Measurements from ENCODE around the gene GPATCH11.

The GPATCH11 gene

GRCh38 chr2:37084797-37085196, 479 bp downstream of the GPATCH11 start:
- no peaks in the 10 kb centered on the region for H3K27me3 ChIP-seq (ENCODE audit: insufficient read depth, low read length)
- H3K9me2 ChIP-seq (ENCODE audit: low read depth, low read length), result no peaks in the 10 kb centered on the region
- H3K4me1 ChIP-seq (ENCODE audit: insufficient read depth, low read length, severe bottlenecking), result peaks cover 47% of the 10 kb centered on the region
- peak overlapping the region; percentile 85 for H3K9ac ChIP-seq (ENCODE audit: low read length)
- no peaks in the 10 kb centered on the region for H3K9me3 ChIP-seq (ENCODE audit: low read length)
- no peak overlapping the region for H2AFZ ChIP-seq (ENCODE audit: low read length)
- H3K79me2 ChIP-seq (ENCODE audit: insufficient read depth, low read length), result peaks cover 25% of the 10 kb centered on the region
- no peaks in the 10 kb centered on the region for H4K20me1 ChIP-seq (ENCODE audit: insufficient read depth, low read length)
- H3K36me3 ChIP-seq (ENCODE audit: insufficient read depth, low read length), result peaks cover 36% of the 10 kb centered on the region
- H3F3A ChIP-seq (ENCODE audit: insufficient read depth, low read length), result no peaks in the 10 kb centered on the region; the same call in 1 of the 2 replicates
- H3K27ac ChIP-seq (ENCODE audit: low read depth, low read length, poor library complexity, severe bottlenecking), result peak overlapping the region; percentile 55
- peak overlapping the region; percentile 90 for H3K4me2 ChIP-seq (ENCODE audit: low read length)
- peak overlapping the region; percentile 81 for H3K4me3 ChIP-seq (ENCODE audit: low read depth, low read length, poor library complexity, severe bottlenecking)
- no peak for TF ChIP-seq EZH2 (IDR thresholded peaks at IDR 0.05; ENCODE audit: borderline replicate concordance, low read length)

- H3F3A ChIP-seq (ENCODE audit: insufficient read depth, low read length), result peaks cover 7% of the 10 kb centered on the region
- H3K79me2 ChIP-seq (ENCODE audit: insufficient read depth, low read length), result peaks cover 25% of the 10 kb centered on the region
- no peak overlapping the region for H2AFZ ChIP-seq (ENCODE audit: low read length)
- TF ChIP-seq EZH2 (IDR thresholded peaks at IDR 0.05; ENCODE audit: borderline replicate concordance, low read length) (no peak), CTCF (IDR thresholded peaks at IDR 0.05; ENCODE audit: low read length) (no peak)
- H3K4me1 ChIP-seq (ENCODE audit: insufficient read depth, low read length, severe bottlenecking), result peaks cover 52% of the 10 kb centered on the region
- no peaks in the 10 kb centered on the region for H3K27me3 ChIP-seq (ENCODE audit: insufficient read depth, low read length)
- peak overlapping the region; percentile 85 for H3K9ac ChIP-seq (ENCODE audit: low read length)
- H3K4me3 ChIP-seq (ENCODE audit: low read depth, low read length, poor library complexity, severe bottlenecking), result peak overlapping the region; percentile 81
- no peaks in the 10 kb centered on the region for H3K9me2 ChIP-seq (ENCODE audit: low read depth, low read length)
- H3K27ac ChIP-seq (ENCODE audit: low read depth, low read length, poor library complexity, severe bottlenecking), result peak overlapping the region; percentile 55
- H3K36me3 ChIP-seq (ENCODE audit: insufficient read depth, low read length), result peaks cover 31% of the 10 kb centered on the region
- H3K4me2 ChIP-seq (ENCODE audit: low read length), result peak overlapping the region; percentile 90
- H4K20me1 ChIP-seq (ENCODE audit: insufficient read depth, low read length), result no peaks in the 10 kb centered on the region
- no peaks in the 10 kb centered on the region for H3K9me3 ChIP-seq (ENCODE audit: low read length)
Observed at GRCh38 chr2:37085731-37086147, 1.4 kb downstream of the GPATCH11 start.

- Histone ChIP-seq H3K36me3 (ENCODE audit: insufficient read depth, low read length) (peaks cover 42% of the 10 kb centered on the region), H3K4me2 (ENCODE audit: low read length) (peak overlapping the region; percentile 4; the same call in 1 of the 2 replicates), H2AFZ (ENCODE audit: low read length) (no peak overlapping the region), H3F3A (ENCODE audit: insufficient read depth, low read length) (peaks cover 7% of the 10 kb centered on the region), H3K27ac (ENCODE audit: low read depth, low read length, poor library complexity, severe bottlenecking) (peak overlapping the region; percentile 77), H3K9me2 (ENCODE audit: low read depth, low read length) (no peaks in the 10 kb centered on the region), H4K20me1 (ENCODE audit: insufficient read depth, low read length) (no peaks in the 10 kb centered on the region), H3K27me3 (ENCODE audit: insufficient read depth, low read length) (no peaks in the 10 kb centered on the region), H3K79me2 (ENCODE audit: insufficient read depth, low read length) (peaks cover 7% of the 10 kb centered on the region; the same call in 1 of the 2 replicates), H3K9me3 (ENCODE audit: low read length) (no peaks in the 10 kb centered on the region), H3K4me3 (ENCODE audit: low read depth, low read length, poor library complexity, severe bottlenecking) (no peak overlapping the region), H3K4me1 (ENCODE audit: insufficient read depth, low read length, severe bottlenecking) (peaks cover 40% of the 10 kb centered on the region), H3K9ac (ENCODE audit: low read length) (no peak overlapping the region)
- TF ChIP-seq EZH2 (IDR thresholded peaks at IDR 0.05; ENCODE audit: borderline replicate concordance, low read length) (no peak), CTCF (IDR thresholded peaks at IDR 0.05; ENCODE audit: low read length) (no peak)
Observed at GRCh38 chr2:37090019-37090477, 5.7 kb downstream of the GPATCH11 start.

- H3F3A ChIP-seq (ENCODE audit: insufficient read depth, low read length), result peaks cover 7% of the 10 kb centered on the region
- no peak overlapping the region for H2AFZ ChIP-seq (ENCODE audit: low read length)
- TF ChIP-seq EZH2 (IDR thresholded peaks at IDR 0.05; ENCODE audit: borderline replicate concordance, low read length) (no peak), CTCF (IDR thresholded peaks at IDR 0.05; ENCODE audit: low read length) (no peak)
- peak overlapping the region; percentile 43 for H3K4me2 ChIP-seq (ENCODE audit: low read length)
- peak overlapping the region; percentile 9; the same call in 1 of the 2 replicates for H3K9ac ChIP-seq (ENCODE audit: low read length)
- H3K9me3 ChIP-seq (ENCODE audit: low read length), result no peaks in the 10 kb centered on the region
- H3K4me1 ChIP-seq (ENCODE audit: insufficient read depth, low read length, severe bottlenecking), result peaks cover 28% of the 10 kb centered on the region
- H3K27ac ChIP-seq (ENCODE audit: low read depth, low read length, poor library complexity, severe bottlenecking), result peak overlapping the region; percentile 77
- H4K20me1 ChIP-seq (ENCODE audit: insufficient read depth, low read length), result no peaks in the 10 kb centered on the region
- H3K27me3 ChIP-seq (ENCODE audit: insufficient read depth, low read length), result no peaks in the 10 kb centered on the region
- H3K4me3 ChIP-seq (ENCODE audit: low read depth, low read length, poor library complexity, severe bottlenecking), result no peak overlapping the region
- peaks cover 58% of the 10 kb centered on the region for H3K36me3 ChIP-seq (ENCODE audit: insufficient read depth, low read length)
- no peaks in the 10 kb centered on the region for H3K9me2 ChIP-seq (ENCODE audit: low read depth, low read length)
- no peaks in the 10 kb centered on the region for H3K79me2 ChIP-seq (ENCODE audit: insufficient read depth, low read length)
Observed at GRCh38 chr2:37091873-37092272, 7.6 kb downstream of the GPATCH11 start.

Measured in OCI-LY1 (cell line).